K562 (cell line): ENCODE data around the gene GOLGA6B. TPM values are rescaled to one million over a fixed set of nuclear protein-coding genes. Genes with fewer than 3 reads are reported as not detected.

ENCODE experiments used
- ATAC-seq: fragments of 200-7000 bp; cut with Tn5 transposase; 3 replicates; pipeline ENCODE4 v1.9.1; 2020; ENCODE audit warnings: moderate library complexity
- BruUV-seq: library from RNA; stranded (reverse); fragments of 400-500 nt; replicated peaks from 2 replicates; lab custom pipeline; 2021; lab: Mats Ljungman, UMichigan
- CTCF ChIA-PET: fragments of 300-600 bp; formaldehyde crosslinking; extraction: SDS; loops from one replicate; lab custom pipeline; 2021; ENCODE audit warnings: low intra/inter-chr PET ratio; lab: Yijun Ruan, JAX
- POLR2A ChIA-PET: fragments of 300-600, 350-650 bp; sonication (Branson Sonifier 250); formaldehyde crosslinking; extraction: SDS; loops from one replicate; lab custom pipeline; 2021; ENCODE audit warnings: antibody characterized with exemption, inconsistent platforms; lab: Yijun Ruan, JAX
- DNase-seq, 4 experiments: peaks; one replicate each; pipeline versions ENCODE4 v3.0.0 to v3.0.0-alpha.2; 2011 to 2018; ENCODE audit warnings: low spot score in 3 of 4, mixed read lengths in 3 of 4; ENCODE audit errors: extremely low read depth in 1 of 4
- FAIRE-seq: peaks from 2 replicates; lab custom pipeline; 2011; peaks lifted over from hg19 to GRCh38; lab: Jason Lieb, UNC
- H2AFZ ChIP-seq: 2 replicates; pipeline ENCODE4 v1.6.0; 2011; ENCODE audit warnings: low read depth, low read length, control low read depth, inconsistent platforms
- H3K27ac ChIP-seq: fragments of 200-600 bp; 3 replicates; pipeline ENCODE4 v1.8.0; 2011; ENCODE audit warnings: low read depth, mild to moderate bottlenecking, control low read depth, inconsistent platforms, low read length, moderate library complexity, mixed read lengths; ENCODE audit errors: extremely low read depth
- H3K27me3 ChIP-seq, 2 experiments: fragments of 300-600 bp in 1 of 2; 2 replicates in 1 of 2; 3 replicates in 1 of 2; pipeline versions ENCODE4 v1.6.0 to v1.8.0; 2011; ENCODE audit warnings: inconsistent platforms in 2 of 2, low read length in 2 of 2, mild to moderate bottlenecking in 1 of 2, mixed read lengths in 1 of 2, moderate library complexity in 1 of 2; ENCODE audit not compliant: control insufficient read depth in 2 of 2, insufficient read depth in 2 of 2
- H3K36me3 ChIP-seq: fragments of 300-600 bp; 3 replicates; pipeline ENCODE4 v1.8.0; 2011; ENCODE audit warnings: mild to moderate bottlenecking, low read length, inconsistent platforms; ENCODE audit not compliant: control insufficient read depth, insufficient read depth
- H3K4me1 ChIP-seq, 2 experiments: fragments of 200-600 bp in 1 of 2; replicated peaks in 1 of 2; 2 replicates in 1 of 2; 3 replicates in 1 of 2; pipeline versions ENCODE4 v1.5.1 to v1.8.0; 2011; ENCODE audit warnings: inconsistent platforms in 2 of 2, low read length in 2 of 2, mild to moderate bottlenecking in 1 of 2, mixed read lengths in 1 of 2, moderate library complexity in 1 of 2; ENCODE audit not compliant: control insufficient read depth in 2 of 2, insufficient read depth in 2 of 2
- H3K4me2 ChIP-seq: 2 replicates; pipeline ENCODE4 v1.6.1; 2011; ENCODE audit warnings: low read length, control low read depth, inconsistent platforms, mixed read lengths; ENCODE audit not compliant: insufficient read depth
- H3K4me3 ChIP-seq: fragments of 200-600 bp; sonication (generic), shearing (Covaris generic); 2 replicates; pipeline ENCODE4 v1.5.1; 2016; ENCODE audit warnings: control low read depth, inconsistent platforms
- H3K79me2 ChIP-seq: fragments of 200-600 bp; 3 replicates; pipeline ENCODE4 v1.8.0; 2011; ENCODE audit warnings: low read length, inconsistent platforms; ENCODE audit not compliant: control insufficient read depth, insufficient read depth
- H3K9ac ChIP-seq, 2 experiments: 2 replicates each; pipeline versions ENCODE4 v1.6.0 to v1.6.1; 2011; ENCODE audit warnings: low read depth in 2 of 2, low read length in 2 of 2, control low read depth in 1 of 2, inconsistent platforms in 1 of 2, mild to moderate bottlenecking in 1 of 2, mixed read lengths in 1 of 2; ENCODE audit not compliant: insufficient read depth in 1 of 2
- H3K9me1 ChIP-seq: one replicate; pipeline ENCODE4 v1.6.0; 2011; ENCODE audit warnings: inconsistent platforms, mild to moderate bottlenecking, low read length, moderate library complexity; ENCODE audit not compliant: control insufficient read depth, insufficient read depth
- H3K9me3 ChIP-seq: replicated peaks from 2 replicates; pipeline ENCODE4 v1.5.1; 2011; ENCODE audit warnings: low read depth, low read length, inconsistent platforms; ENCODE audit not compliant: control insufficient read depth, insufficient read depth
- H4K20me1 ChIP-seq: replicated peaks from 2 replicates; pipeline ENCODE4 v1.6.1; 2011; ENCODE audit warnings: low read length, inconsistent platforms, mixed read lengths; ENCODE audit not compliant: control insufficient read depth, insufficient read depth
- JUN ChIP-seq, 2 experiments: sonication (generic) in 1 of 2; formaldehyde crosslinking in 1 of 2; IDR thresholded peaks; 2 replicates each; pipeline versions ENCODE4 v1.6.1 to v1.8.0; 2012 to 2022; ENCODE audit warnings: borderline replicate concordance in 2 of 2, mild to moderate bottlenecking in 2 of 2, improper control_type of control experiment in 1 of 2, low read depth in 1 of 2, low read length in 1 of 2, missing genetic modification reagents in 1 of 2
- POLR3A ChIP-seq: IDR thresholded peaks from 2 replicates; pipeline ENCODE4 v1.6.1; 2011; ENCODE audit warnings: borderline replicate concordance, mild to moderate bottlenecking, moderate library complexity; ENCODE audit not compliant: insufficient read length, insufficient read depth; ENCODE audit errors: extremely low read depth
- ZNF3 ChIP-seq: fragments of 250-450 bp; sonication (Bioruptor Pico); IDR thresholded peaks from 2 replicates; pipeline ENCODE4 v1.5.0; 2021; ENCODE audit warnings: mild to moderate bottlenecking, moderate library complexity
- WGBS: fragments of 100-300 bp; shearing (Covaris generic); methylation state at CpG from one replicate; pipeline ENCODE4 v1.1.6; 2016; ENCODE audit warnings: low coverage, mixed read lengths; ENCODE audit not compliant: insufficient coverage; ENCODE audit errors: missing lambda C conversion rate; 5-methylcytosine and 5-hydroxymethylcytosine counted together
- in situ Hi-C: fragments of 300-500 bp; cut with MboI; formaldehyde crosslinking; loops from 4 replicates; pipeline ENCODE4 v1.15.0; 2018; ENCODE audit warnings: inconsistent platforms, mixed read lengths
- intact Hi-C: fragments of 100-400 bp; cut with micrococcal nuclease; formaldehyde crosslinking; loops from 2 replicates; pipeline ENCODE4 v1.14.2; 2022
- polyA plus RNA-seq, 8 experiments: library from polyadenylated mRNA; depleted of rRNA in 4 of 8; stranded (reverse) in 5 of 8; unstranded in 3 of 8; fragments of >200 nt; fragmentation: Nextera tagmentation in 2 of 8; fragmentation: Illumina TruSeq in 1 of 8; extraction: Ambion mirVana in 2 of 8; extraction: Trizol in 1 of 8; gene quantifications; 2 replicates each; pipeline versions ENCODE4 v1.2.1 to v1.2.3, GENCODE V29; 2011 to 2014; ENCODE audit warnings: inconsistent platforms in 1 of 8, missing spikeins in 1 of 8
- total RNA-seq, 7 experiments: library from RNA; depleted of rRNA in 6 of 7; stranded (reverse); fragments of >200 nt in 6 of 7; fragmentation: Illumina TruSeq in 2 of 7; extraction: Trizol in 2 of 7; gene quantifications; 2 replicates each; pipeline versions ENCODE4 v1.2.1 to v1.2.3, GENCODE V29; 2011 to 2021; ENCODE audit warnings: low replicate concordance in 1 of 7
- TF ChIP-seq, protein P1 (sequence below): sonication (generic); formaldehyde crosslinking; IDR thresholded peaks from 2 replicates; pipeline ENCODE4 v1.5.0; 2020; ENCODE audit warnings: missing genetic modification reagents
- TF ChIP-seq, protein P2 (sequence below): fragments of 450-650 bp; formaldehyde crosslinking; IDR thresholded peaks from 2 replicates; pipeline ENCODE4 v1.4.0; 2020; ENCODE audit warnings: mild to moderate bottlenecking, moderate library complexity
- TF ChIP-seq, protein P3 (sequence below): fragments of 450-650 bp; IDR thresholded peaks from 2 replicates; pipeline ENCODE4 v1.6.1; 2017; ENCODE audit warnings: mild to moderate bottlenecking, moderate library complexity

Gene GOLGA6B
- total and polyA plus RNA-seq, 9 of the 15 experiments (the other 6 are each of a cell fraction or from before 2014, with no cell fraction given) = not detected

DNA sequence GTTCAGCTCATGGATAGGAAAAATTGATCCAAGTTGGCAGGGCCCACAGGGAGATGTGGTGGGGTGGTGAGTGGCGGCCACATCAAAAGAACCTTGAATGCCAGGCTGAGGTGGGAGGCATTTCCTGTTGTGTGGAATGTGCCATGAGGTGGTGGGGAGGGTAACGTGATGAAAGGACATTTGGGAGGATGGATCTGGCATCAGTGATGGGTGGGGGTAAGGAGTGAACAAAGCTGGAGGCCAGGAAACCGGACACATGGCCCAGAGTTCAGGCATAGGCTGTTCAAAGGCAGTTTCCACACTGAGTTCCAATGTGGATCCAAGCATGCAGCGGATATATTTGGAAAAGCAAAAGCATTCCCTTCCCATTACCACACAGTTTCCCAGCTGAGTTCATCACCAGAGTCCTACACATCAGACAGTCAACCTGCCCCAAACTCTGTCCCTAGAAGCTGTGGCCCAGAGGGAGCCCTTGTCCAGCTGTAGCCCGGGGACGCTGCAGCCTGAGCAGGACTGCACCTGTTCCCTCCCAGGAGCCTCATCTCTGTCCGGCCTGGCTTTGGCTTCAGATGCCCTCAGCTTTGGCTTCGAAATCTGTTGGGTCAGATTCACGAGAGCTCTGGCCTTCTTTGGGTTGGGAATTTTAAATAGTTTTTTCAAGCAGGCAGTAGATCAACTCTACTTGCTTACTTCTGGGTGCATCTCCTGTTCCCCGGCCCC lies 37.8 kb upstream of the GOLGA6B start:
- peaks cover 0 to 18% of the 10 kb centered on the region in 2 experiments; a peak in 3 of 5 replicates for H3K27me3 ChIP-seq
- POLR2A ChIA-PET = no interaction called here
- H3K9me1 ChIP-seq = no peaks in the 10 kb centered on the region
- WGBS = 2% methylated on average over 10 of the region's 10 CpGs
- ATAC-seq (no peak), DNase-seq (no peak), FAIRE-seq (no peak)
- no peaks in the 10 kb centered on the region; a peak in 1 of 5 replicates for H3K4me1 ChIP-seq
- H4K20me1 ChIP-seq = no peaks in the 10 kb centered on the region
- H3K27ac ChIP-seq = no peak overlapping the region
- H3K36me3 ChIP-seq = no peaks in the 10 kb centered on the region
- no peak overlapping the region for H3K4me3 ChIP-seq
- CTCF ChIA-PET = no interaction called here
- no peaks in the 10 kb centered on the region for H3K79me2 ChIP-seq
- H3K9ac ChIP-seq = no peak overlapping the region
- in situ Hi-C loops = loop anchor here (5.0 kb wide), 1 partner anchor 56 kb away; no protein-coding TSS in a partner anchor
- H3K9me3 ChIP-seq = no peaks in the 10 kb centered on the region
- no peak overlapping the region for H2AFZ ChIP-seq
- no TSS peak for BruUV-seq
- H3K4me2 ChIP-seq = no peak overlapping the region
- intact Hi-C loops = no loop called here
- no peak for TF ChIP-seq POLR3A
- no peak for TF ChIP-seq ZNF3 (CRISPR knock-in tag)
- no peak for TF ChIP-seq JUN (IDR thresholded peaks at IDR 0.05; ENCODE audit: borderline replicate concordance, low read depth, low read length)
- no peak for TF ChIP-seq JUN (CRISPR knock-in tag; IDR thresholded peaks at IDR 0.05; ENCODE audit: borderline replicate concordance)
- TF ChIP-seq, protein P1, sequence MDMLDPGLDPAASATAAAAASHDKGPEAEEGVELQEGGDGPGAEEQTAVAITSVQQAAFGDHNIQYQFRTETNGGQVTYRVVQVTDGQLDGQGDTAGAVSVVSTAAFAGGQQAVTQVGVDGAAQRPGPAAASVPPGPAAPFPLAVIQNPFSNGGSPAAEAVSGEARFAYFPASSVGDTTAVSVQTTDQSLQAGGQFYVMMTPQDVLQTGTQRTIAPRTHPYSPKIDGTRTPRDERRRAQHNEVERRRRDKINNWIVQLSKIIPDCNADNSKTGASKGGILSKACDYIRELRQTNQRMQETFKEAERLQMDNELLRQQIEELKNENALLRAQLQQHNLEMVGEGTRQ (CRISPR knock-in tag) = no peak
- TF ChIP-seq, protein P2, sequence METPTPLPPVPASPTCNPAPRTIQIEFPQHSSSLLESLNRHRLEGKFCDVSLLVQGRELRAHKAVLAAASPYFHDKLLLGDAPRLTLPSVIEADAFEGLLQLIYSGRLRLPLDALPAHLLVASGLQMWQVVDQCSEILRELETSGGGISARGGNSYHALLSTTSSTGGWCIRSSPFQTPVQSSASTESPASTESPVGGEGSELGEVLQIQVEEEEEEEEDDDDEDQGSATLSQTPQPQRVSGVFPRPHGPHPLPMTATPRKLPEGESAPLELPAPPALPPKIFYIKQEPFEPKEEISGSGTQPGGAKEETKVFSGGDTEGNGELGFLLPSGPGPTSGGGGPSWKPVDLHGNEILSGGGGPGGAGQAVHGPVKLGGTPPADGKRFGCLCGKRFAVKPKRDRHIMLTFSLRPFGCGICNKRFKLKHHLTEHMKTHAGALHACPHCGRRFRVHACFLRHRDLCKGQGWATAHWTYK = no peak
- TF ChIP-seq, protein P3, sequence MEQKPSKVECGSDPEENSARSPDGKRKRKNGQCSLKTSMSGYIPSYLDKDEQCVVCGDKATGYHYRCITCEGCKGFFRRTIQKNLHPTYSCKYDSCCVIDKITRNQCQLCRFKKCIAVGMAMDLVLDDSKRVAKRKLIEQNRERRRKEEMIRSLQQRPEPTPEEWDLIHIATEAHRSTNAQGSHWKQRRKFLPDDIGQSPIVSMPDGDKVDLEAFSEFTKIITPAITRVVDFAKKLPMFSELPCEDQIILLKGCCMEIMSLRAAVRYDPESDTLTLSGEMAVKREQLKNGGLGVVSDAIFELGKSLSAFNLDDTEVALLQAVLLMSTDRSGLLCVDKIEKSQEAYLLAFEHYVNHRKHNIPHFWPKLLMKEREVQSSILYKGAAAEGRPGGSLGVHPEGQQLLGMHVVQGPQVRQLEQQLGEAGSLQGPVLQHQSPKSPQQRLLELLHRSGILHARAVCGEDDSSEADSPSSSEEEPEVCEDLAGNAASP = no peak
